Astrocyte (in vitro differentiated cells and primary cell): ENCODE measurements around the gene KCNA3. TPM values are rescaled to one million over a fixed set of nuclear protein-coding genes. Genes with fewer than 3 reads are reported as not detected.

Source experiments
- DNase-seq: peaks from one replicate; pipeline ENCODE4 v3.0.0-alpha.2; 2010; ENCODE audit warnings: low read depth
- FAIRE-seq: peaks from 2 replicates; lab custom pipeline; 2011; peaks lifted over from hg19 to GRCh38; lab: Jason Lieb, UNC
- H2AFZ ChIP-seq: 2 replicates; pipeline ENCODE4 v1.6.0; 2012; ENCODE audit warnings: low read depth, low read length, inconsistent platforms
- H3K27ac ChIP-seq: 2 replicates; pipeline ENCODE4 v1.5.1; 2011; ENCODE audit warnings: low read depth, low read length, inconsistent platforms
- H3K27me3 ChIP-seq: 2 replicates; pipeline ENCODE4 v1.6.0; 2011; ENCODE audit warnings: low read length, inconsistent platforms; ENCODE audit not compliant: insufficient read depth
- H3K36me3 ChIP-seq: 2 replicates; pipeline ENCODE4 v1.5.1; 2011; ENCODE audit warnings: low read length, inconsistent platforms; ENCODE audit not compliant: insufficient read depth
- H3K4me1 ChIP-seq: 2 replicates; pipeline ENCODE4 v1.5.1; 2011; ENCODE audit warnings: low read length, inconsistent platforms; ENCODE audit not compliant: insufficient read depth
- H3K4me2 ChIP-seq: 2 replicates; pipeline ENCODE4 v1.6.0; 2012; ENCODE audit warnings: low read length, inconsistent platforms
- H3K4me3 ChIP-seq: 2 replicates; pipeline ENCODE4 v1.5.1; 2011; ENCODE audit warnings: low read depth, mild to moderate bottlenecking, low read length, inconsistent platforms; ENCODE audit not compliant: insufficient read depth
- H3K79me2 ChIP-seq: 2 replicates; pipeline ENCODE4 v1.6.0; 2012; ENCODE audit warnings: mild to moderate bottlenecking, low read length, inconsistent platforms; ENCODE audit not compliant: insufficient read depth
- H3K9ac ChIP-seq: 2 replicates; pipeline ENCODE4 v1.6.0; 2012; ENCODE audit warnings: mild to moderate bottlenecking, low read length, inconsistent platforms
- H3K9me3 ChIP-seq: 2 replicates; pipeline ENCODE4 v1.5.1; 2012; ENCODE audit warnings: low read depth, mild to moderate bottlenecking, low read length, inconsistent platforms; ENCODE audit not compliant: insufficient read depth
- H4K20me1 ChIP-seq: 2 replicates; pipeline ENCODE4 v1.6.0; 2012; ENCODE audit warnings: low read length, inconsistent platforms; ENCODE audit not compliant: insufficient read depth
- H3K27ac Mint-ChIP-seq: one replicate; pipeline ENCODE4 v1.8.0; 2021; ENCODE audit warnings: mild to moderate bottlenecking, mixed read lengths; ENCODE audit not compliant: unreplicated experiment
- H3K27me3 Mint-ChIP-seq: one replicate; pipeline ENCODE4 v1.8.0; 2021; ENCODE audit warnings: low read depth, mixed read lengths; ENCODE audit not compliant: unreplicated experiment
- H3K36me3 Mint-ChIP-seq: one replicate; pipeline ENCODE4 v1.8.0; 2021; ENCODE audit warnings: low read depth, mixed read lengths; ENCODE audit not compliant: unreplicated experiment
- H3K4me1 Mint-ChIP-seq: one replicate; pipeline ENCODE4 v1.8.0; 2021; ENCODE audit warnings: low read depth, mixed read lengths; ENCODE audit not compliant: unreplicated experiment
- H3K4me3 Mint-ChIP-seq: one replicate; pipeline ENCODE4 v1.8.0; 2021; ENCODE audit warnings: mild to moderate bottlenecking, moderate library complexity, mixed read lengths; ENCODE audit not compliant: unreplicated experiment
- H3K9me3 Mint-ChIP-seq: one replicate; pipeline ENCODE4 v1.8.0; 2021; ENCODE audit warnings: mild to moderate bottlenecking, mixed read lengths; ENCODE audit not compliant: unreplicated experiment
- EZH2 ChIP-seq: IDR thresholded peaks from 2 replicates; pipeline ENCODE4 v1.6.1; 2012; ENCODE audit warnings: mild to moderate bottlenecking, low read length, inconsistent platforms; ENCODE audit not compliant: insufficient read depth
- total RNA-seq: library from RNA; stranded (reverse); gene quantifications from 2 replicates; pipeline ENCODE4 v1.2.1, GENCODE V29; 2021
- TF ChIP-seq, protein P1 (sequence below): IDR thresholded peaks from 2 replicates; pipeline ENCODE4 v1.5.1; 2011; ENCODE audit warnings: low read depth, mild to moderate bottlenecking, inconsistent platforms, low read length, moderate library complexity; ENCODE audit not compliant: insufficient read depth

The KCNA3 gene
- total RNA-seq, 1 donor from 2014 or later = 0.09 TPM

DNA sequence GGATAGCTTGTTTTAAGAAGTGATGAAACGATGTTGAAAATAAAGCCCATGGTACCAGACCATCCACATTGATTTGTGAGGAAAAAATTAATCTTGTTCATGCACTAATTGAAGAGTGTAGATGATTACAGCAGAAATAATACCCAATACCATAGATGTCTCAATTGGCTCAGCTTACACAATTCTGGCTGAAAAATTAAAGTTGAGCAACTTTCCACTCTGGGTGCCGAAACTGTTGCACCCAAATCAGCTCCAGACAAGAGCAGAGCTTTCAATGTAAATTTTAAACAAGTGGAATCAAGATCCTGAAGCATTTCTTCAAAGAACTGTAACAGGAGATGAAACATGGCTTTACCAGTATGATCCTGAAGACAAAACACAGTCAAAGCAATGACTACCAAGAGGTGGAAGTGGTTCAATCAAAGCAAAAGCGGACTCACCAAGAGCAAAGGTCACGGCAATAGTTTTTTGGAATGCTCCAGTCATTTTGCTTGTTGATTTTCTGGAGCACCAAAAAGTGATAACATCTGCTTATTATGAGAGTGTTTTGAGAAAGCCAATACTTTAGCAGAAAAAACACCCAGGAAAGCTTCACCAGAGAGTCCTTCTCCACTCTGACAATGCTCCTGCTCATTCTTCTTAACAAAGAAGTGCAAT lies 16.1 kb upstream of the KCNA3 start:
- H3K36me3 ChIP-seq = no peaks in the 10 kb centered on the region
- Mint-ChIP-seq H3K27ac (no peak overlapping the region), H3K36me3 (no peaks in the 10 kb centered on the region), H3K9me3 (no peaks in the 10 kb centered on the region), H3K4me1 (no peaks in the 10 kb centered on the region), H3K4me3 (no peak overlapping the region), H3K27me3 (peaks cover 15% of the 10 kb centered on the region)
- H3K4me2 ChIP-seq = no peak overlapping the region
- no peak overlapping the region for H3K27ac ChIP-seq
- H3K9me3 ChIP-seq = no peaks in the 10 kb centered on the region
- DNase-seq (no peak), FAIRE-seq (no peak)
- no peak overlapping the region for H3K4me3 ChIP-seq
- no peak for TF ChIP-seq EZH2
- TF ChIP-seq, protein P1, sequence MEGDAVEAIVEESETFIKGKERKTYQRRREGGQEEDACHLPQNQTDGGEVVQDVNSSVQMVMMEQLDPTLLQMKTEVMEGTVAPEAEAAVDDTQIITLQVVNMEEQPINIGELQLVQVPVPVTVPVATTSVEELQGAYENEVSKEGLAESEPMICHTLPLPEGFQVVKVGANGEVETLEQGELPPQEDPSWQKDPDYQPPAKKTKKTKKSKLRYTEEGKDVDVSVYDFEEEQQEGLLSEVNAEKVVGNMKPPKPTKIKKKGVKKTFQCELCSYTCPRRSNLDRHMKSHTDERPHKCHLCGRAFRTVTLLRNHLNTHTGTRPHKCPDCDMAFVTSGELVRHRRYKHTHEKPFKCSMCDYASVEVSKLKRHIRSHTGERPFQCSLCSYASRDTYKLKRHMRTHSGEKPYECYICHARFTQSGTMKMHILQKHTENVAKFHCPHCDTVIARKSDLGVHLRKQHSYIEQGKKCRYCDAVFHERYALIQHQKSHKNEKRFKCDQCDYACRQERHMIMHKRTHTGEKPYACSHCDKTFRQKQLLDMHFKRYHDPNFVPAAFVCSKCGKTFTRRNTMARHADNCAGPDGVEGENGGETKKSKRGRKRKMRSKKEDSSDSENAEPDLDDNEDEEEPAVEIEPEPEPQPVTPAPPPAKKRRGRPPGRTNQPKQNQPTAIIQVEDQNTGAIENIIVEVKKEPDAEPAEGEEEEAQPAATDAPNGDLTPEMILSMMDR = no peak
- H3K79me2 ChIP-seq = no peaks in the 10 kb centered on the region
- no peaks in the 10 kb centered on the region for H3K4me1 ChIP-seq
- H4K20me1 ChIP-seq = no peaks in the 10 kb centered on the region
- no peak overlapping the region for H2AFZ ChIP-seq
- no peak overlapping the region for H3K9ac ChIP-seq
- H3K27me3 ChIP-seq = no peaks in the 10 kb centered on the region

DNA sequence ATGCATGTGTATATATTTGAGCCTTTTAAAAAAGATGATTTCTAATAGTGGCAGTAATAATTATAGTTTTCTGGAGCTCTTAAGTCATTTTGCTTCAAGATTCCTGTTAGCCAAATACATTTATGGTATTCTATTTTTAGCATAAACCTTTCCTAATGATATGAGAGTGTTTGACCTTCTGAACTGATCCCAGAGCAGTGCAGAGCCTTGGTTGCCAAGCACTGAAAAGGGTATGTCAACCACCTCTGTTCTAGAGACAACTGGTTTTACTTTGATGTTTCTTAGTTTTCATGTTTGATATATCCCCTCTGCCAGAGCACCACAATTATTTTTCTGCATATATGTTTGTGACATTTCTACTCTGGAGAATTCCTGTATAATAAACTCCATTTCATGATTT lies 15.1 kb upstream of the KCNA3 start:
- H3K27me3 Mint-ChIP-seq = peaks cover 16% of the 10 kb centered on the region
- H3K9me3 ChIP-seq = no peaks in the 10 kb centered on the region
- FAIRE-seq (no peak), DNase-seq (no peak)
- H3K4me3 ChIP-seq = no peak overlapping the region
- no peaks in the 10 kb centered on the region for H3K4me1 ChIP-seq
- H3K27ac ChIP-seq = no peak overlapping the region
- H4K20me1 ChIP-seq = no peaks in the 10 kb centered on the region
- no peak overlapping the region for H3K4me3 Mint-ChIP-seq
- H3K36me3 Mint-ChIP-seq = no peaks in the 10 kb centered on the region
- TF ChIP-seq EZH2 = no peak
- TF ChIP-seq, protein P1 = no peak
- no peaks in the 10 kb centered on the region for H3K79me2 ChIP-seq
- H3K4me1 Mint-ChIP-seq = no peaks in the 10 kb centered on the region
- H2AFZ ChIP-seq = no peak overlapping the region
- H3K36me3 ChIP-seq = no peaks in the 10 kb centered on the region
- no peaks in the 10 kb centered on the region for H3K9me3 Mint-ChIP-seq
- H3K27me3 ChIP-seq = no peaks in the 10 kb centered on the region
- no peak overlapping the region for H3K27ac Mint-ChIP-seq
- no peak overlapping the region for H3K9ac ChIP-seq
- no peak overlapping the region for H3K4me2 ChIP-seq

DNA sequence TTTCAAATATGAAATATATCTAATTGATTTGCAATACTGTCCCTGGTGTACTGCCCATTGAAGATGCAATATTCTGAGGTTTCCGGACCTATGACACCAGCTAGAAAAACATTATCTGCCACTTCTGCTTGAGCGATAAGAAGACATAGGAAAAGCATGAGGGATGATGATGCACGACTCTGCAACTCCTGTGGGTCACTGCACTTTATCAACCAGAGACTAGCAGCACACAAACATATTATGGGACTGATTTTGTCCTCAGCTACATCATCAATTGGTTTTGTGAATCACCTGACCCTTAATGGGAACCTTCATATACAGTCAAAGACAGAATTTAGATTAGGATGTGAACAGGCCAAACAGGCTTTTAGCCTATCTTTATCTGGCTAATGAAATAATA lies 13.8 kb upstream of the KCNA3 start:
- Histone ChIP-seq H3K27me3 (no peaks in the 10 kb centered on the region), H2AFZ (no peak overlapping the region), H3K36me3 (no peaks in the 10 kb centered on the region), H3K79me2 (no peaks in the 10 kb centered on the region), H4K20me1 (no peaks in the 10 kb centered on the region), H3K9me3 (no peaks in the 10 kb centered on the region), H3K4me1 (no peaks in the 10 kb centered on the region), H3K4me2 (no peak overlapping the region), H3K4me3 (no peak overlapping the region), H3K27ac (no peak overlapping the region), H3K9ac (no peak overlapping the region)
- Mint-ChIP-seq H3K9me3 (no peaks in the 10 kb centered on the region), H3K4me1 (peaks cover 5% of the 10 kb centered on the region), H3K4me3 (no peak overlapping the region), H3K27ac (no peak overlapping the region), H3K27me3 (peaks cover 18% of the 10 kb centered on the region), H3K36me3 (no peaks in the 10 kb centered on the region)
- DNase-seq (no peak), FAIRE-seq (no peak)
- TF ChIP-seq EZH2 = no peak
- TF ChIP-seq, protein P1 = no peak
